Esophagus muscularis mucosa (tissue), 4 donors: ENCODE measurements around the gene PLPP6. TPM values are rescaled to one million over a fixed set of nuclear protein-coding genes. Genes with fewer than 3 reads are reported as not detected.

ENCODE experiments used
- DNase-seq: peaks from one replicate; pipeline ENCODE4 v3.0.0-alpha.2; 2017; ENCODE audit errors: extremely low spot score
- H3K27ac ChIP-seq, 4 donors: fragments of 200-600 bp; sonication (generic); replicated peaks in 1 of 4; 1 replicate in 3 of 4; 2 replicates in 1 of 4; pipeline ENCODE4 v1.5.1; 2016 to 2019; ENCODE audit warnings: mild to moderate bottlenecking in 1 of 4
- H3K27me3 ChIP-seq, 4 donors: fragments of 200-600 bp; sonication (generic); one replicate each; pipeline versions ENCODE4 v1.5.1 to v1.6.0; 2016 to 2019
- H3K36me3 ChIP-seq, 4 donors: fragments of 200-600 bp; sonication (generic); one replicate each; pipeline ENCODE4 v1.5.1; 2016 to 2019
- H3K4me1 ChIP-seq, 4 donors: fragments of 200-600 bp; sonication (generic); one replicate each; pipeline ENCODE4 v1.5.1; 2016 to 2019
- H3K4me3 ChIP-seq, 4 donors: fragments of 200-600 bp; sonication (generic); 1 replicate in 2 of 4; 2 replicates in 2 of 4; pipeline ENCODE4 v1.5.1; 2016 to 2019; ENCODE audit warnings: mild to moderate bottlenecking in 4 of 4, moderate library complexity in 1 of 4
- H3K9me3 ChIP-seq, 4 donors: fragments of 200-600 bp; sonication (generic); 1 replicate in 3 of 4; 2 replicates in 1 of 4; pipeline ENCODE4 v1.5.1; 2016 to 2019
- EP300 ChIP-seq: sonication (generic); formaldehyde crosslinking; IDR thresholded peaks from one replicate; pipeline ENCODE4 v1.6.1; 2017; ENCODE audit warnings: antibody characterized with exemption
- POLR2A ChIP-seq: fragments of 450-650 bp; IDR thresholded peaks from one replicate; pipeline ENCODE4 v1.6.1; 2017; ENCODE audit warnings: antibody characterized with exemption, moderate library complexity, mild to moderate bottlenecking, low read depth
- POLR2AphosphoS5 ChIP-seq, 2 donors: sonication (generic); formaldehyde crosslinking; IDR thresholded peaks; one replicate each; pipeline ENCODE4 v1.6.1; 2017; ENCODE audit warnings: antibody characterized with exemption in 2 of 2
- WGBS: methylation state at CpG from one replicate; pipeline ENCODE4 v1.1.5; 2018; 5-methylcytosine and 5-hydroxymethylcytosine counted together
- intact Hi-C: fragments of 100-400 bp; cut with DNase I; formaldehyde crosslinking; loops from one replicate; pipeline ENCODE4 v1.15.1; 2023
- total RNA-seq, 4 donors: library from RNA; depleted of rRNA; stranded (reverse); fragments of >200 nt; gene quantifications; one replicate each; pipeline versions ENCODE4 v1.1.0 to v1.2.1, GENCODE V29; 2016

Gene PLPP6
- total RNA-seq, 4 donors from 2014 or later: 3.8 to 6.3 (median 6.2) TPM

DNA sequence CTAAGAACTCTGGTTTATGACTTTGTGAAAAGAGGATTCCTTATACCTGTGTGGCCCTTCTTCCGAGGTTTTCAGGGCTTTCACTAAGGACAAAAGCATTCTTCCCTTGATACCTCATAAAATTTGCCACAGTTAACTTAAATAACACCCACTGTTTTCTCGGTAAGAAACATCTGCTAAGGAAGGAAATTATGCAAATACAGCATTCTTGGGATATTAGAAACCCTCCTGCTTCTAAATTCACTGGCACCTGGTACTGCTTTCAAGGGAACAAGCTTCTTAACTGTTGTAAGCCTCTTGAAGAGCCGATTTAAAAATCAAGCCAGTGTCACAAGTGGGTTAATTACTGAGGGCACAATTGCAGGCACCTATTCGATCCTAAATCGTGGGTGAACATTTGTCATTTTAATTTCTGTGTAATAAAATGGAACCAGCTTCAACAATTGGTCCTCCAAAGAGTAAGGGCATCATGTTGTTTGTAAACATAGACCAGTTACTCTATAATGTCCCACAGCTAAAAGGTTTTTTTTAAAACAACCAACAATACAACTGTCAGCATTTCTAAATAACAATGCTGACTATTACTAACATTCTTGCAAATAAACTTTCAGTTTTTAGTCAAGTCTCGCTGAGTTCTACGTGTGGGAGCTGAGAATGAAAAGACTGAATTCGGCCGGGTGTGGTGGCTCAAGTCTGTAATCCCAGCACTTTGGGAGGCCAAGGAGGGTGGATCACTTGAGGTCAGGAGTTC is 52.3 kb downstream of the PLPP6 start:
- DNase-seq: no peak
- WGBS: 86% methylated on average over 9 of the region's 9 CpGs
- H3K4me3 ChIP-seq: no peak overlapping the region
- no peak overlapping the region for H3K27ac ChIP-seq
- intact Hi-C loops: no loop called here
- no peaks in the 10 kb centered on the region for H3K9me3 ChIP-seq
- TF ChIP-seq EP300 (no peak), POLR2AphosphoS5 (IDR thresholded peaks at IDR 0.05) (no peak), POLR2A (no peak)
- H3K36me3 ChIP-seq: peaks cover 35 to 94% (median 74%) of the 10 kb centered on the region in 4 donors
- peaks cover 0 to 4% (median 2%) of the 10 kb centered on the region in 4 donors for H3K4me1 ChIP-seq
- H3K27me3 ChIP-seq: no peaks in the 10 kb centered on the region

Other genes starting within 250 kb of the PLPP6 start
- gene SLC1A1, start 171.8 kb upstream of the PLPP6 start, total RNA-seq: 1 to 10 TPM; 2.0 to 3.5 (median 2.1) TPM
- 1 to 10 TPM in 2 of 4 donors, under 1 TPM in 2; 0.23 to 1.7 (median 1.1) TPM for gene SPATA6L, start 4.2 kb downstream of the PLPP6 start, total RNA-seq
- gene CDC37L1, start 17.3 kb downstream of the PLPP6 start, total RNA-seq: 100 to 1,000 TPM in 1 of 4 donors, 10 to 100 TPM in 3; 78.3 to 115 (median 86.4) TPM
- gene AK3, start 78.9 kb downstream of the PLPP6 start, total RNA-seq: 100 to 1,000 TPM in 3 of 4 donors, 10 to 100 TPM in 1; 90.0 to 129 (median 118) TPM
- 10 to 100 TPM; 13.4 to 19.1 (median 14.9) TPM for gene RCL1, start 130.7 kb downstream of the PLPP6 start, total RNA-seq